CD4-positive, alpha-beta T cell treated with Interleukin-1 beta for 1 hour (primary cell): ENCODE measurements around the gene SFMBT2.
A peak's percentile ranks its signal among the peaks of the same experiment; 100 is the strongest.

Experiments used
- DNase-seq, 2 donors: peaks; one replicate each; pipeline ENCODE4 v3.0.0-alpha.2; 2020 to 2022

SFMBT2 gene

DNA sequence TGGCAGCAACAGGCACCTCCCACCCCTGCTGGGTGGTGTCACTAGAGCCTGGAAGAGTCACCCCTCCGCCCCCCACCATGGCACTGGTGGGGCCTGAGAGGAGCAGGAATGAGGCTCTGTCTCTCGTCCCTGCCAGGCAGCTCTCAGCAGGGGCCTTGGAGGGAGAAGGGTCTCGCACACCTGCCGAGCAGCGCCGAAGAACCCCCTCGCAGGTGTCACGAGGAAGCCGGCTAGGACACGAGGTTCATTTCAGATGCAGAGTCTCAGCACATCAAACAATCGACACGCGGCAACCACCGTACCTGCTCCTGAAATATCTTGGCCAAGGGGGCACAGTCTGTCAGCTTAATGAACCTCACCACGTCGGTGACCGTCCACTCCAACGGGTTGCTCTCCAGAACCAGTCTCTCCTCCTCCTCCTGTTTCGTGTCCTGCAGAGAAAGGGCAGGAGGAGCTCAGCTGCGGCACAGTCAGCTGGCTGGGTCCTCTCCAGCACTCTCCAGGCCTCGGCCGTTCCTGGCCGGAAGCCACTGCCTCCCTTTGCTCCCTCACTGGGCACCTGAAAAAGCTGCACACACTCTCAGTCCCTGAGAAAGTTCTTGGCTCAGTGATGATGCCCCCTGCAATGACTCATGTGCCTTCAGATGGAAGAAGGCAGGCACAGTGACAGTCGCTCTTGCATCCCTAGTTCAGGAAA lies 240.1 kb downstream of the SFMBT2 start:
- DNase-seq: no peak

DNA sequence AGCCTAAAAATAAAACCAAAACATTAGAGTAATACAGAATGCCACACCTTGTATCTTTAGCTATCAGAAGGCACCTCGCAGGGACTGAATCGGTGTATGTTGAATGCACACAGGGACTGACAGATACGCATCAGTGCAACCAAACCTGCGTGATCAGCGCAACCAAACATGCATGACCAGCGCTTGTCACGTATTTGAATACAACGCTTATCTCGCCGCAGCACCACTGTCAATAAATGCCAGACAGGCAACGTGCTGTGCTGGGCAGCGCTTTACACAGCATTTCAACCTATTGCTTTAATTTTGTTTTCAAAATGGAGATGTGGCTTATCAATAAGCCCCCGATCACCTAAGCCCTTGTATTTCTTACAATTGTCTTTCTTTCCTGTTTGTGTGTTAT lies 242.4 kb downstream of the SFMBT2 start:
- DNase-seq: no peak

DNA sequence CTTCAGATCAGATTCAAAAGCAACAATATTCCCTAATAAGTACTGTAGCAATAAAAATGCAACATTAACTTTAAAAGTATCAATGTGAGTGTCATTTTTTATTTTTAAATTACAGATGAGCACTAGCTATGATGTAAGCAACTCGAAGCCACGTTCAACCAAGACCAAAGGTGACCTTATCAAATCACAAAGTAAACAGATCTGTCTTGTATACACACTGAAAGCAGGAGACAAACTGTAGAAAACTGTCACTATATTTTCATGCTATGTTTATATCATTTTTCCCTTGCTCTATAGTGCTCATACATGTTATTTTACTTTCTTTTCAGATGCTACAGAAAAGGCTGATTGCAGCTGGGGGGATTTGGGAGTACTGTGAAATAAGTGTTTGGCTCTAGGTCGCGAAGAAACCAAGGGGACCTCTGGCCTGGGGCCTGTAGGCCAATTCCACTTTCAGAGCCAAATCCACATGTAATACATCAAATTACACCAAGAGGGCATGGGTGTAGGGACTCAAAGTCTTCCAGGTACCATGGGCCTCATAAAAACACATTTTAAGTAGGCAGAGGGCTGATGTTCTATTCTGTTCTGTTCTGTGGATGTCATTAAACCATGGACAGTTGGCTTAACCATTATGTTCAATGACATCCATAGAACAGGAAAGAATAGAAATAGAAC lies 245.2 kb downstream of the SFMBT2 start:
- DNase-seq: no peak

DNA sequence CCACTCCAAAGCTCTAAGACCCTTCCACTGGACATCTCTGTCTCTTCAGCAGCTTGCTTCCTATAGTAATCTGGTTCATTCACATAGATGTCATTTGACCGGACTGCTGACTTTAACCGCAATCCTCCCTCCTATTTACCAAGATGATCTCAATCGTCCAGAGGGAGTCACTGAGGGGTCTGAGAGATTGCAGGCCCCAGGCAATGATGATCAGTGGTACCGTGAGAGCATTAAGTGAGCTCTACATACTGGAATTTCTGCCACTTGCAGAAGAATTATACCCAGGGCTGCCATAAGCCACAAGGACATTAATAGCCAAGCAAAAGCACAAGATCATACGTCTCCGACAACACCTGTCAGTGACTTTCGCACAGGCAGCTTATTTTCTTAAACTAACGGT lies 245.9 kb downstream of the SFMBT2 start:
- DNase-seq: no peak

DNA sequence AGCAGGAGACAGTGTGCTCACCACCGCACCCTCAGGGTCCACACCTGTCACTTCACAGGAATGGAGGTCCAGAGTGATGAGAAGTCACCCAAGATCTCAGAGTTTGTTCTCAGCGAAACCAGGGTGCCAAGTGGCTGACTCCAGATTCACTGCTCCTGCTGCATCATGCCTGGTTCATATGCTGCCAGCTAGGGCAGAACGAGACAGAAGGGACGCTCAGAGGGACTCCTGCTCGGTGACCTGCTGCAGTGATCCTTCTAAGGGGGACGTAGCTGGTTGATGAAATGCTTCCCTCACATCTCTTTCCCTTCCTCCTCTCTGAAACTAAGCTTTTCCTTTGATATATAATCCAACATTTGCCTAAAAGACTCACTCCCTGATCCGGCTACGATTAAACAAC lies 248.5 kb downstream of the SFMBT2 start:
- DNase-seq: no peak

DNA sequence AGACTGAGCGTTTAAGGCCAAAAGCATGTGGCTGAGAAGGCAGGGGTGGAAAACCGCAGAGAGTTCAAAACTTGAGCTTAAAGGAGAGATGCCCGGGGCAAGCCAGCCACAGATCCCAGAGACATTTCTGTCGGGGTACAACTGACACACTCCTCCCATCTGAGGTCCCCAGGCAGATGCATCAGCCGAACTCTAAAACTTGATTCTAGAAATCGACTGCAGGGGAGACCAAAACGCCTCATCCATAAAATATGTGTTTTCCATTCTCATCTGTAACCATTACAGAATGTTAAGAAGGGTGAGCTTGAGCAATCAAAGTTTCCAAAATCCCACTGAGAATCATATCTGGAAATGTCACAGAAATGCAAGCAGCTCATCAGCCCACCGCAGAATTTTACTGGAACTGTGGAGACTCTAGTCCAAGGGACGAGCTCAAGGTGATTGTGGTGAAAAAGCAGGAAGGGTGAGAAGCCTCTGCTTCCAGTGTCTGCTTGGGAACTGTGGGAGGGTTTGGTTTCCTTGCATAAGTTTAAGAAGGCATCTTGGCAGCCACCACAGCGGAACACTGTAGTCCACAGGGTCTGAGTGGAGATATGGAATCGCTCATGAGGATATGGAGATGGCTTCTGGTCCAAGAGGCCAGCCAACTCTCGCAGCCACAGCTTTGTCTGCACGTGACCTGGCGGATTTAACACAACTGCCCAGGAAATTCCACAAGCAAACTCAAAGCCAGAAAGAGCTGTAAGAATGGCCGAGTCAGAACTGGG lies 249.2 kb downstream of the SFMBT2 start:
- DNase-seq: no peak

DNA sequence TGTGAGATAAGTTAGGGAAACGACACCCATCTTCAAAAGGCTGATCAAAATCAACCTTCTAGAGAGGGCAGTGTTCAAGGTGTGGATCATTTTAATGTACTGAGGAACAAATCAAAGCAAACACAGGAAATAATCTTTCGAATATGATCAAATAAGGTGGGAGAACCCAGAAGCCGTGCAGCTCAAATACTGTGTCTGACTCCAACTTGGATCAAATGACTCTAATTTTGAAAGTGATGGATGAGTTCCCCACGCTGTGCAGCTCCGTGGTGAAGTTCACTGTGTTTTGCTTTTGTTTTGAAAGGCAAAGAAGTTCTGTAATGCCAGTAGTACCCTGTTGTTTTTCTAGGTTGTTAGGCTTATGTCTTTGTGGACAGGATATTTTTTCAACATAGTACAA lies 250.9 kb downstream of the SFMBT2 start:
- no peak for DNase-seq

DNA sequence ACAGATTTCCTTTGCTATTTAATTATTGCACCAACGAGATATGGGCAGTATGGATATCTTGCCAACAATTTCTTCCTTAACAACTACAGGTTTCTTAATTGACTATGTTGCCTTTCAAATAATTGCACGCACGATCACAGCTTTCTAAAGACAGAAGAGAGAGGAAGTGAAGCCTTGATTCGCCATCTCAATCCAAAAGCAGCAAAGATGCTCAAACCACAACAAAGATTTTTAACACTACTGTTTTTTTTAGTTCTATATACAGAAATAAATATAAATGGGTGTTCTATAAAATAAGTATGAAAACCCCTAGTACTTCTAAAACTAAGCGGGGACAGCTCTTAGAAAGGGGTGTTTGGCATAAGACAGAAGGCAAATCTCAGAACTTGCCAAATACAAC lies 251.3 kb downstream of the SFMBT2 start:
- DNase-seq: peak in 1 of 2 donors; percentile 10

DNA sequence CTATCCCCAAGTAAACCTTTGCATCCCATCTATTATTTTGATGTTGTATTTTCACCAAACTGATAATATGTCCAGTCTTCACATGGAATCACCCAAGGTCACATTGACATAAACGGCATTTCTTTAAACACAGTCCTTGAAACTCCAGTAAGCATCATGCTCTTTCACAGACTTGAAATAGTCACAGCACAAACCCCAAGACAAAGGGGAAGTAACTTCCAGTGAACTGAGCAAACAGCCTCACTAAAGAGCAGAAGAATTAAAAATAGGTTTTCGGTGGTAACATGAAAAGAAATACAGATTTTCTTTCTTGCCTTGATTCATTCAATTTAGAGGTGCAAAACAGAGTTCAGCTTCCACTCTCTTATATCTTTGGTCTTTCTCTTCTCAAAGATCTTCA lies 253.7 kb downstream of the SFMBT2 start:
- DNase-seq: no peak

DNA sequence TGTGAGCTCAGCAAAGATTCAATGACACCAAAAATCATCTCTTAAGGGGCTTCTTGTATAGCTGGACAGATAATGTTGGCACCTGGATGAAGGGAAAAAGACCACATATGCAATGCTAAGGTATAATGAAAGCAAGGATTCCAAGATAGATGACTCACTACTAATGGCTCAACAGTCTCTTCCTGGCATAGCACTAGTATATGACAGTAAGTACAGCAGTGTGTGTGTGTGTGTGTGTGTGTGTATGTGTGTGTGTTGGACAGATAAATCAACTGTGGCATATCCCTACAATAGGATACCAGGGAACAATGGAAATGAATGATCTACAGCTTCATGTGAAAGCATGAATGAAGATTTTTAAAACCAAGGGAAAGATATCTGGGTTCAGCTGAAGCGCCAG lies 257.1 kb downstream of the SFMBT2 start:
- no peak for DNase-seq

DNA sequence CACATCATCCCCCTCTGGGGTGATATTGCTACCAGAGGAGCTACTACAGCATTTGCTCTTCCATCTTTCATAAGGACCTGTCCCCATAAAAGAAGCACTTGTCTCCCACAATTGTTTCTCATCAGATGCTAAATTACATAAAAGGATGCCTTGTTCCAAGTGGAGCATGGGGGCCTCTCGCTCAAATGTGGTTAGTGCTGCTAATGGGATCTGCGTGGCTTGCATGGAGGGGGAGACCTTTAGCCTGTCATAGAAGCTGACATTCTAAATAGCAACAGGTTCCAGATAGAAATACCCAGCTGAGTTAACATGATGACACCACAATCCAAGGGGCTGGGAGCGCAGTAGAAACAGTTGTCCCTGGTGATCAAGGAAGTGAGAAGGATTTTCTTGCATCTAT lies 257.9 kb downstream of the SFMBT2 start:
- DNase-seq: no peak

DNA sequence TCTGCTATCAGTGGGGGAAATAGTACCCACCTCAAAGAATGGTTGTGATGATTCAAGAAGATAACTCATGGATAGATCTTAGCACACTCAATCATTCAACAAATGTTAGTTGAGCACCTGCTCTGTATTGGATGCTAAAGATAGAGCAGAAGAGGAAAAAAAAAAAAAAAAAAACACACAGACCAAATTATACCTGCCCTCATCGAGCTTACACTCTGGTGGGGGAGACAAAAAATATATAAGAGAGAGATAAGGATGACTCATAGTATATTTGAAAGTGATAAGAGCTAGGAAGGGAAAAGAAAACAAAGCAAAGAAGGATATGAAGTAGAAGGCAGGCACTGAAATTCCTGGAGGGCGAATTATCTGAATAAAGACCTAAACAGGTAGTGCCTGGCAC lies 258.5 kb downstream of the SFMBT2 start:
- DNase-seq: no peak

DNA sequence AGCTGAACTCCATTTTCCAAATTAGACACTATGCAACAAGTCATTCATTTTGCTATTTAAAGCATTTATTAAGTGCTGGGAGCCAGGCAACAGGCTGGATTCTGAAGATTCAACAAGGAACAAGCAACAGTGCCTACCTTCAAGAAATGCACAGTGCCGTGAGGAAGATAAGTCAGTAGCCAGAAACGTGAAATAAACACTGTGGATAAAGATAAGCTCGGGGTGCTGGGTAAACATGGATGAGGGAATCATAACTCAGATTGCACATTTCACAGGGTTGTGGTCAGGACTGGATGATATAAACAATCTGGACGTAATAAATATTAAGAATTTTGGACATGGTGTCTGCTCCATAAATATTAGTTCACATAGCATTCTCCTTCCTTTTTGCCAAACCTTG lies 259.3 kb downstream of the SFMBT2 start:
- DNase-seq: no peak

DNA sequence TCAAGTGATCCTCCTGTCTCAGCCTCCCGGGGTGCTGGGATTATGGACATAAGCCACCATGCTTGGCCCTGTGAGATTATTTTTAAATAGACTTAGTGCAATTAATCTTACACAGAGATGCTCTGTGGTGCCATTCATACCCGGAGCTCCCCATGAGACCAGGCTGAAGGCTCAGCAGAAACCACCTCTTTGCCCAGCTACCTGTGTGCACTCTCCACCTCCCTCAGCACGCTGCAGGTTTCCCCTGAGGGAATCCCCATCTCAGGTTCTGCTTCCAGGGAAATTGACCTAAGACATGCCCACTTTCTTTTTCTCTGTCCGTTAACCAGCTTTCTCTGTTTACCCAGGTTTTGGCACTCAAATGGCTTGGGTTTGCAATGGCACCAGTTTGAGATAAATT lies 260.5 kb downstream of the SFMBT2 start:
- DNase-seq: no peak

DNA sequence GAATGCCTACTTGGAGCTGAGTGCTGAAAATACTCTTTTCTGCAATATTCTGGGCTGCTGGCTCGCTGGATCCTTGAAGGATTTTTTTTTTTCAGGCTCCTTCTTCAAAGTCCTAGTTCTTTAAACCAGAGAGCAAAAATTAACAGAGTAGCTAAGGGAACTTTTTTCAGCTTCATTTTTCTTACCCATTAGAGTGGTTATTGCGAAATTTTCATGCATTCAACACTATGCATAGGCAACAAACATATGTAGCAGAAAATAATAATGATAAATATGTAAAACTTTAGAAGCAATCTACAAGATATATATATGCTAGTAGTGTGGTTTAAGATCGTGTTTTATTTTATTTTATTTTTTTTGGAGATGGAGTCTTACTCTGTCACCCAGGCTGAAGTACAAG lies 264.6 kb downstream of the SFMBT2 start:
- no peak for DNase-seq

DNA sequence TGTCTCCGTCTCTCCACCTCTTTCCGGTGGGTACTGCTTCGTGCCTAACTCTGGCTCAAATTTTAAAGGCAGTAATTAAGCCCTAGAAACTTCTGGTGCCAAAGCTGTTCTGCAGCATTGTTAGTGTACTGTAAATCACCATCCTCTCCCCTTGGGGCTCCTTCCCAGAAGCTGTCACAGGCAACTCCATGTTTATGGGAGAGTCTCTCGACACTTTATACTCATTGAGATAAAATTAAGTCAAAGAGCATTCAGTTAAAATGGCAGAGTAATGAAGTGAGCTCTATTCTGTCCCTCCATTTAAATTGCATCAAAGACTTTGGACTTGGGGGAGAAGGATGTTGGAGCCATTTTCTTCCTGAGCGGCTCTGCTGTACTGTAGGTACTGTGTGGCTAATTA lies 274.8 kb downstream of the SFMBT2 start:
- no peak for DNase-seq

DNA sequence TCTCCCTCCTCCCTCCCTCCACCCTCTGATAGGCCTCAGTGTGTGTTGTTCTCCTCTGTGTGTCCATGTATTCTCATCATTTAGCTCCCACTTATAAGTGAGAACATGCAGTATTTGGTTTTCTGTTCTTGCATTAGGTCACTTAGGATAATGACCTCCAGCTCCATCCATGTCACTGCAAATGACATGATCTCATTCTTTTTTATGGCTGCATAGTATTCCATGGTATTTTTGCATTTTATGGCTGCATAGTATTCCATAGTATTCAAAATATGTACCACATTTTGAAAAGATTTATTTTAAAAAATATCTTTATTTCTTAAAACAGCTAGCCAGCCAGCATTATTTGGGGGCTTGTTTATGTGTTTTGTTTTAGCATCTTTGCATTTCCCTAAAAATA lies 275.6 kb downstream of the SFMBT2 start:
- DNase-seq: no peak

DNA sequence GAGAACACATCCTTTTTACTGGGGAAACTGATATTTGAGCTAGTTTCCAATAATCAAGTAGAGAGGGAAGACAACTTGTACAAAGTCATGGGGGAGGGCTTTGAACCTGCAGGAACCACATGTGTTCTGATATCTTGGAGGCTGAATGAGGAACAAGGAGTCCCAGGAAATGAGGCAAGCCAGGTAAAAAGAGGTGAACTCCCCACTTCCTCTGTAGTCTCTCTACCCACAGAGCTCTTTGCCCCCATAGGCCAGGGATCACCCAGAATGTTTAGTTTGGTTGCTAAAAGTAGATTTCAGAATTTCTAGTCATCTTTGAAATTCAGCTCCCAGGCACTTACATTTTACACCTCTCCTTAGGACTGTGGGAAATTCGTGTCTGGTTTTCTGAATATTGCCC lies 276.4 kb downstream of the SFMBT2 start:
- no peak for DNase-seq

DNA sequence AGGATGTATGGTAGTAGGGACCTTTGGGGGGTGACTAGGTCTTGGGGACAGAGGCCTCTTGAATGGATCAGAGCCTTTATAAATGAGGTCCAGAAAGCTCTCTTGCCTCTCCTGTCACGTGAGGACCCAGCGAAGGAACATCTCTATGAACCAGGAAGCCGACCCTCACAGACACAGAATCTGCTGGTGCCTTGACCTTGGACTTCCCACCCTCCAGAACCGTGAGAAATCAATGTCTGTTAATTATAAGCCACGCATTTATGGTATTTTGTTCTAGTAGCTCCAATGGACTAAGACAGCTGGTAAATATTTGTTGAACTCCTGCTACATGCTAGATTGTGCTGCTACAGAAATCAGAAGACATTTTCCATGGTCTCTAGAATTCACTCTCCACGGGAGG lies 276.9 kb downstream of the SFMBT2 start:
- DNase-seq: no peak

DNA sequence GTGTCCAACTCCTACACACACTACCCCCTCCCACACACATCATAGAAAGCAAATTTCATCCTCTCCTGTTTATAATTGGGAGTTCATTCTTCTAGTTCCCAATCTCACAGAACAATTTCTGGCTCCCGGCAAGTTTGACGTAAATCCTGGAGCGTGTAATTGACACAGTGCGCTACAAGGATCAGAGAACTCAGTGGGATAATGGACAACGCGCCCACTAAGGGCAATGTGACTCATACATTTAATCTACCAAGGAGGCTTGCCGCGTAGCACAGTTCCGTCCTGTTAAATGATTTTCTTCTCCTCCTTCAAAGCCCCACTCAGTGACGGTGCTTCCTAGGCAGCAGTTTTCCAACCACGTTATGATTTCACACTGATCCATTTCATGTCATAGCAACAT lies 277.6 kb downstream of the SFMBT2 start:
- DNase-seq: no peak

DNA sequence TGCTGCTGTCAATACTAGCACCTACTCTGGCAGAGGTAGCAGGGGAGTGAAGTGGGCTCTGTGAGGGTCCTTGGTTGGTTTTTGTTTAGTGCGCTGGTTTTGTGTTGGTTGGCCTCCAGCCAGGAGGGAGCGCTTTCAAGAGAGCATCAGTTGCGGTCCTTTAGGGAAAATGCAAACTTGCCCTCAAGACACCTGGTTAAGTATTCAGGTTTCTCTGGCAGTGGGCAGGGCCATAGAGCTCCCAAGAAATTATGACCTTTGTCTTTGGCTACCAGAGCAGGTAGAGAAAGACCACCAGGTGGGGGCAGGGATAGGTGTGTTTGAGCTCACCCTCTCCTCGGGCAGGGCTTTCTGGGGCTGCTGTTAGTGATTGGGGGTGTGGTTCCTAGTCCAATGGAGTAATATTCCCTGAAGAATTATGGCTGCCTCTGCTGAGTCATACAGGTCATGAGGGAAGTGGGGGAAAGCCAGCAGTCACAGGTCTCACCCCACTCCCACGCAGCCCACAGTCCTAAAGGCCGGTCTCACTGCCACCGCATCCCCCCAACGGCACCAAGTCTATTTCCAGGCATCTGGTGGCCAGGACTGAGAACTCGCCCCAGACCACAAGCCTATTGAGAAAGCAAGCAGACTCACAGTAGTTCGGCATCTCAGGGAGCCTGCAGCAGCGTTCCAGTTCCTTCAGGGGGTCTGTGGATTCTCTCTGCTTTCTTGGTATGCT lies 280.5 kb downstream of the SFMBT2 start:
- DNase-seq: no peak

DNA sequence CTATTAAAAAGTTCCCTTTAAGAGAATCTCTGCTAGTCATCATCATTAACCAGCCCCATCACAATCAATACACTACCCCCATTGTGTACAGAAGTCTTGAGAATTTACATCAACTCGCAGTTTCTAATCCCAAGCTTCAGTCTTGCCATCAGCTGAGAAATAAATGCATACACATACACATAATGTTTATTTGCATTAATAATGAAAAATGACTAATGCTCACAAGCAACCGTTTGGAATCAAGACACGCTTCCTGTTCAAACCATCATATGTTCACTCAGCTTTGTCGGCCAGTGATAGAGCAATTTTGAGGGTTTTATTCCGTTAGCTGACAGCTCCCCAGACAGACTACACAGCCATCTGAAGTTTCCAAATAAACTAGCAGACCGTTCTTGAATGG lies 287.1 kb downstream of the SFMBT2 start:
- no peak for DNase-seq

DNA sequence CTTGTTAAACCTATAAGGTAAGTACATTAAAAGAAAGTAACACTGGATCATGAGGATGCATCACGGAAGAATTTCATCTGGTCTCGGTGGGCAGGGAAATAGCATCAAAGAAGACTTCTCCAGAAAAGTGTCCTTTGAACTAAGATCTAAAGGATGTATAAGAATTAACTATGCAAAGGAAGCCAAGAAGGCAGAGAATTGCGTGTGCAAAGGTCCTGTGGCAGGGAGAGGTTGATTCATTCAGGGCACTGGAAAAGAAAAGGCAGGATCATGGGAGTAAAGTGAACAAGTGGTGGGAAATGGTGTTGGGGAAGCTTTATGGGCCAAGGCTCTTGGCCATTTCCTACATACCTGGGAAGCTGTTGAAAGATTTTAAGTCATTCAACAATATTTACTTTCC lies 288.3 kb downstream of the SFMBT2 start:
- DNase-seq: no peak
